Measurements from ENCODE around the gene CNTNAP5.

GRCh38 chr2:124586210-124586609, 561.1 kb downstream of the CNTNAP5 start:
- TF ChIP-seq CTCF (conservative IDR thresholded peaks at IDR 0.05 in 1 of 2, IDR thresholded peaks at IDR 0.05 in 1 of 2; ENCODE audit: extremely low read depth in 1 of 2, insufficient read depth in 1 of 2, low read depth in 1 of 2, low read length in 2 of 2), result no peak
- TF ChIP-seq EZH2 (IDR thresholded peaks at IDR 0.05; ENCODE audit: borderline replicate concordance, low read length), result no peak

Measured in mammary epithelial cell (primary cell).